Stomach (tissue), 9 donors: ENCODE measurements around the gene SPINT2. TPM values are rescaled to one million over a fixed set of nuclear protein-coding genes. Genes with fewer than 3 reads are reported as not detected.

Source experiments
- DNase-seq, 2 donors: peaks; one replicate each; pipeline versions ENCODE4 v3.0.0 to v3.0.0-alpha.2; 2013 to 2019
- H3K27ac ChIP-seq, 5 donors: fragments of 200-600 bp in 4 of 5; sonication (generic) in 4 of 5; one replicate each; pipeline ENCODE4 v1.5.1; 2013 to 2019; ENCODE audit warnings: mild to moderate bottlenecking in 1 of 5, moderate library complexity in 1 of 5
- H3K27me3 ChIP-seq, 3 donors: fragments of 200-600 bp; sonication (generic); one replicate each; pipeline ENCODE4 v1.5.1; 2017 to 2019; ENCODE audit warnings: mixed run types in 1 of 3
- H3K36me3 ChIP-seq, 4 donors: fragments of 200-600 bp; sonication (generic); 1 replicate in 3 of 4; 2 replicates in 1 of 4; pipeline ENCODE4 v1.5.1; 2016 to 2019
- H3K4me1 ChIP-seq, 4 donors: fragments of 200-600 bp; sonication (generic); one replicate each; pipeline ENCODE4 v1.5.1; 2016 to 2019
- H3K4me3 ChIP-seq, 4 donors: fragments of 200-600 bp; sonication (generic) in 3 of 4; one replicate each; pipeline ENCODE4 v1.5.1; 2016 to 2019; ENCODE audit warnings: mild to moderate bottlenecking in 1 of 4
- H3K9me3 ChIP-seq, 4 donors: fragments of 200-600 bp; sonication (generic); one replicate each; pipeline ENCODE4 v1.5.1; 2016 to 2019
- CTCF ChIP-seq, 7 experiments: fragments of 450-650 bp in 4 of 7; fragments of 200-600 bp in 3 of 7; sonication (generic) in 3 of 7; IDR thresholded peaks; one replicate each; pipeline ENCODE4 v1.5.1; 2016 to 2019; ENCODE audit warnings: antibody characterized with exemption in 7 of 7, control low read depth in 2 of 7, mild to moderate bottlenecking in 1 of 7
- EP300 ChIP-seq: sonication (generic); formaldehyde crosslinking; IDR thresholded peaks from one replicate; pipeline ENCODE4 v1.6.1; 2017; ENCODE audit warnings: antibody characterized with exemption
- POLR2A ChIP-seq, 4 donors: fragments of 450-650 bp; IDR thresholded peaks; one replicate each; pipeline ENCODE4 v1.6.1; 2016; ENCODE audit warnings: antibody characterized with exemption in 4 of 4, control low read depth in 2 of 4, mild to moderate bottlenecking in 1 of 4, moderate library complexity in 1 of 4
- POLR2AphosphoS5 ChIP-seq, 3 donors: sonication (generic); formaldehyde crosslinking; IDR thresholded peaks; one replicate each; pipeline ENCODE4 v1.6.1; 2016; ENCODE audit warnings: antibody characterized with exemption in 3 of 3
- WGBS, 5 donors: extraction: QIAGEN DNeasy Blood & Tissue Kit in 3 of 5; methylation state at CpG; one replicate each; pipeline versions ENCODE4 v1.1.5 to v1.1.7; 2013 to 2018; 5-methylcytosine and 5-hydroxymethylcytosine counted together
- intact Hi-C: fragments of 100-400 bp; cut with DNase I; formaldehyde crosslinking; loops from one replicate; pipeline ENCODE4 v1.15.1; 2023; ENCODE audit warnings: low total_unique reads
- polyA plus RNA-seq, 3 donors: library from polyadenylated mRNA; stranded (reverse); fragments of 200-250 nt; gene quantifications; one replicate each; pipeline ENCODE4 v1.2.3, GENCODE V29; 2013
- total RNA-seq, 5 donors: library from RNA; depleted of rRNA; stranded (reverse); fragments of >200 nt; gene quantifications; one replicate each; pipeline versions ENCODE4 v1.1.0 to v1.2.3, GENCODE V29; 2014 to 2016
- donor health status: healthy with polysubstance abuse.
- donor health status: Bipolar disorder and iron deficiency.
- donor health status: healthy.

Gene SPINT2
- total and polyA plus RNA-seq, 8 donors: 29.8 to 1,508 (median 220) TPM

- no peak for DNase-seq
- TF ChIP-seq EP300: no peak
- no peak for TF ChIP-seq CTCF (IDR thresholded peaks at IDR 0.05)
- no peak for TF ChIP-seq POLR2A (IDR thresholded peaks at IDR 0.05)
- no peak for TF ChIP-seq POLR2AphosphoS5 (IDR thresholded peaks at IDR 0.05)
- intact Hi-C loops: no loop called here
- no peak overlapping the region for H3K4me3 ChIP-seq
- peaks cover 0 to 5% (median 0%) of the 10 kb centered on the region in 3 donors for H3K27me3 ChIP-seq
- H3K4me1 ChIP-seq: peaks cover 32 to 87% (median 58%) of the 10 kb centered on the region in 4 donors
- H3K27ac ChIP-seq: peak overlapping the region in 4 of 5 donors; percentile 85 to 92 (median 90)
- no peaks in the 10 kb centered on the region for H3K9me3 ChIP-seq
- no peaks in the 10 kb centered on the region for H3K36me3 ChIP-seq
These were observed 13.9 kb upstream of the SPINT2 start for GRCh38 chr19:38250428-38250820.

- no peak for TF ChIP-seq CTCF (IDR thresholded peaks at IDR 0.05)
- no peak for TF ChIP-seq EP300
- TF ChIP-seq POLR2A (IDR thresholded peaks at IDR 0.05): no peak
- no peak for TF ChIP-seq POLR2AphosphoS5 (IDR thresholded peaks at IDR 0.05)
- peaks cover 32 to 86% (median 55%) of the 10 kb centered on the region in 4 donors for H3K4me1 ChIP-seq
- H3K27me3 ChIP-seq: peaks cover 0 to 11% (median 3%) of the 10 kb centered on the region in 3 donors
- no peaks in the 10 kb centered on the region for H3K36me3 ChIP-seq
- no peaks in the 10 kb centered on the region for H3K9me3 ChIP-seq
- 15 to 29% (median 27%) methylated on average over 17 to 18 of the region's 18 CpGs for WGBS, 5 donors
- H3K4me3 ChIP-seq: peak overlapping the region; percentile 26 to 57 (median 40)
- peak overlapping the region; percentile 65 to 92 (median 89) for H3K27ac ChIP-seq
- intact Hi-C loops: no loop called here
- DNase-seq: peak; percentile 60 to 89
These were observed 13.4 kb upstream of the SPINT2 start for GRCh38 chr19:38250821-38251563.

GRCh38 chr19:38251564-38252051, 12.8 kb upstream of the SPINT2 start:
- peak in 1 of 2 donors; percentile 81 for DNase-seq
- intact Hi-C loops: no loop called here
- H3K4me1 ChIP-seq: peaks cover 32 to 86% (median 58%) of the 10 kb centered on the region in 4 donors
- TF ChIP-seq POLR2AphosphoS5 (IDR thresholded peaks at IDR 0.05): peak; percentile 39 to 87 (median 40)
- peak; percentile 46 for TF ChIP-seq EP300
- no peak for TF ChIP-seq POLR2A (IDR thresholded peaks at IDR 0.05)
- no peak for TF ChIP-seq CTCF (IDR thresholded peaks at IDR 0.05)
- no peaks in the 10 kb centered on the region for H3K9me3 ChIP-seq
- 21 to 39% (median 31%) methylated on average over 10 of the region's 10 CpGs for WGBS, 5 donors
- peak overlapping the region; percentile 65 to 92 (median 89) for H3K27ac ChIP-seq
- H3K4me3 ChIP-seq: peak overlapping the region; percentile 26 to 57 (median 40)
- H3K36me3 ChIP-seq: no peaks in the 10 kb centered on the region
- peaks cover 0 to 17% (median 9%) of the 10 kb centered on the region in 3 donors for H3K27me3 ChIP-seq

- peak overlapping the region; percentile 63 to 92 (median 89) for H3K27ac ChIP-seq
- peaks cover 0 to 25% (median 12%) of the 10 kb centered on the region in 3 donors for H3K27me3 ChIP-seq
- H3K4me3 ChIP-seq: peak overlapping the region; percentile 26 to 57 (median 40)
- peaks cover 30 to 86% (median 57%) of the 10 kb centered on the region in 4 donors for H3K4me1 ChIP-seq
- no peaks in the 10 kb centered on the region for H3K36me3 ChIP-seq
- H3K9me3 ChIP-seq: no peaks in the 10 kb centered on the region
- no peak for DNase-seq
- TF ChIP-seq POLR2AphosphoS5 (IDR thresholded peaks at IDR 0.05) (no peak), POLR2A (IDR thresholded peaks at IDR 0.05) (no peak), EP300 (no peak), CTCF (IDR thresholded peaks at IDR 0.05) (no peak)
- intact Hi-C loops: no loop called here
- WGBS, 5 donors: 70 to 91% (median 85%) methylated on average over 3 to 5 of the region's 5 CpGs
These were observed 12.0 kb upstream of the SPINT2 start for GRCh38 chr19:38252385-38252784.
